Measurements from ENCODE around the gene TOMM6.
"Not testable (repeated sequence)": the region's sequence is repeated elsewhere in the genome, so short reads cannot be mapped to it uniquely, and the experiment has no call there.

Gene TOMM6

DNA sequence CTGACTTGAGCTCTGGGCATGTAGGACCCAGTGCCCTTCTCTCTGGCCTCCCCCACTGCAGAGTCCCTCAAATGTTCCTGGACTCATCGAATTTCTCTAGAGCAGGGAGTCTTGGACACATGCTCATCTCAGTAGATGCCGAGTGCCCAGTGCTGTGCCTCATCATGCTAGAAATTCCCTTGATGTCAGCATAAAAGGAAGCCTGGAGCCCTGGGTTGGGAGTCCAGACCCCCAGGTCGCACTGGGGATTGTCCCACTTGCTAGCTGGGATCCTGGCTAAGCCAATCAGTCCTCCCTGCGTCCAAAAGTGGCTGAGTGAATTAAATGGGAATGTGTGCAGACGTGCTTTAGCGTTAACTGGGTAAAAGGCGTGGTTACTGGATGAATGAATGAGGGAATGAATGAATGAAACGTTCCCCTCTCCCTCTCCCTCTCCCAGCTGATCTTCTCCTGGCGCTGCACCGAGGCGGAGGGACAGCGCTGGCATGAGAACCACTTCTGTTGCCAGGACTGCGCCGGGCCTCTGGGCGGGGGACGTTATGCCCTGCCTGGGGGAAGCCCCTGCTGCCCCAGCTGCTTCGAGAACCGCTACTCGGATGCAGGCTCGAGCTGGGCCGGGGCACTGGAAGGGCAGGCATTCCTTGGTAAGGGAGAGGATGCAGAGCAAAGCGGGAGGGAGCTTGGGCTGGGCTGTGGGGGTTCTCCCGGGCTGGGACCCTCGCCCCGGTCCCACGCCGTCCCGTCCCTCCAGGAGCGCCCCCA lies 1.6 kb upstream of the TOMM6 start:
- no peak for DNase-seq

DNA sequence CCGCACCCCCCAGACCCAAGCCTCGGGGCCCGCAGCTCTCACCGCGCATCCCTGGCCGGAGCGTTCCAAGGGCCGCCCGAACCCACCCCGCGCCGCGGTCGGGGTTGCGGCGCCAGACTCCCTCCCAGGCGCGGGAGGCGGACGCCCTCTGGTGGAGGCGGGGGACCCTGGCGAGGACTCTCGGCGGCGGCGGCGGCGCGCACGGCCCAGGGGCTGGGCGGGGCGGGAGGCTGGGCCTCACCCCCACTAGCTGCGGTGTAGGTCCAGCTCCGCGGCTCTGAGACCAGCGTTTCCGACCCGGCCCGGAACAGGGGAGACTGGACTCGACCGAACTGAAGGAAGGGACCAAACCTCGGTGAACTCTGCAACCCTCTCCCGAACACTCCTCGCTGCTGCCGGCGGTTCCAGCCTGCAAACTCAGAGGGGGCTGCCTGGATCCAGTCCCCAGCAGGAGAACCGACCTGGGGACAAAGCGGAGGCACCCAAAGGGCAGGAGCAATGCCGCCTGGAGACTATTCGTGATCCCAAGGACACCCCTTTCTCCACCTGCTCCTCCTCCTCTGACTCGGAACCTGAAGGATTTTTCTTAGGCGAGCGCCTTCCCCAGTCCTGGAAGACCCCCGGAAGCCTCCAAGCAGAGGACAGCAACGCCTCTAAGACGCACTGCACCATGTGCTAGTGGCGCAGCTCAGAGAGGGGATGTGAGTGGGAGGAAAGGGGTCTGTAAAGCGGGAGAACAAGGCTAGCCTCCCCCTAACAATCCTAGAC lies 859 bp upstream of the TOMM6 start:
- DNase-seq, result peak; percentile 21 to 61

DNA sequence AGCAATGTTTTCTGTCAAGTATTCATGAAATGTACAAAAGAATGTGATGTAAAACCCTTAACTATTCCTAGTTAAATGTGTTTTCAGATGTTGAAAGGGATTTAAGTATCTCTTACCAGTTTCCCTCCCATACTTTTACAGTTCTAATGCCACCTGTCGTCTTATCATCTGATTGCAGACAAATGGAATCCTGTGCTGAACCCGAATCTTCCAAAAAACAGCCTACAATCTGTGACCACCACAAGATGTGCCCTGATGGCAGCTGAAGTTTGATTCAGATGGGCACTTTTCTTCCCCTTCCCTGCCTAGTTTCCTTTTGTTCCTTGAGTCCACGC lies 1.9 kb downstream of the TOMM6 start:
- DNase-seq, result no peak

DNA sequence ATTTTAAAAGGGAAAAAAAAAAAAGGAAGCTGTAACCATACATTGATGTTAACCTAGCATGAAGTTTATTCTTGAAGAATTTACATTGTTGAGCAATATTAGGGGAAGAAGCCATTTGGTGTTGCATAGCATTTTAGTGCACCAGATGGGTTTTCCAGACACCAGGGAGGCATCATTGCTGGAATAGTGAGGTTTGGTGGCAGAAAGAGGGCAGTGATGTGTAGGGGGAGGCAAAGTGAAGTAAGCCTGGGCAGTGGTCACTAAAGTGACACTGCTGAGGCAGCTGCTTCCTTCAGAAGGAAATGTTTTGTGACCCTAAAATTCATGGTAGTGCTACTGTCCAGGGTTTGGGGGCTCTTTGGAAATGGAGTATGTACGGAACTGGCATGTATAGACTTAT lies 2.6 kb downstream of the TOMM6 start:
- no peak for DNase-seq

DNA sequence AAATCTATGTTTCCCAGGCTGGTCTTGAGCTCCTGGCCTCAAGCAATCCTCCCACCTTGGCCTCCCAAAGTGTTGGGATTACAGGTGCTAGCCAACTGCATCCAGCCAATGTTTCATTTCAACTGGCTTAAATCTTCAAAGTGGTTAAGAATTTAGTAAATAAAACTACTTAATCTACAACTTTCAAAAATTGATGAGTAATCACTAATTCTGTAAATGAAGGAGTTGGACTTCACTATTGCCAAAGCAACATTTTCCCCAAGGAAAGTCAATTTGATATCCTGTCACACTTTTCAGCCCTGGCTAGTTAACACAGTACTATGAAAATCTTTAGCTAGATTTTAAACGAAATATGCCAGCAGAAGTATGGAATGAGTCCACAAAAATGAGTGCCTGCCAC lies 3.8 kb downstream of the TOMM6 start:
- DNase-seq, result no peak

DNA sequence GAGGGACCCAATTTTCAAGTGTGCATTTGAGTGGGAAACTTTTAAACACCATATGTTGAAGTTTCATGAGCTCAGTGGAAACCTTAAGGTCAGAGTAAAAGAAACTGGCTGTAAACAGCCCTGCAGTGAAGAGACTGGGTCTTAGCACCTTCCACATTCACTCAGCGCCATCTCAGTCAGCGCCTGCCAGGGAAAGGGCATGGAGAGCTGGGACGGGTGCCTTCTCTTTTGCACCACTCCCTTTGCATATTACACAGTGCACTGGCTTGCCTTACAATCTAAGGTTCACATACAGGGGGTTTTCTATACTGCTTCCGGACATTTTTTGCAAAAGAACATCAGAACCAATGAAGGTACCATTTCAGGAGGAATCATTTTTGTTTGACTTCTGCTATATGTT lies 4.5 kb downstream of the TOMM6 start:
- no peak for DNase-seq

DNA sequence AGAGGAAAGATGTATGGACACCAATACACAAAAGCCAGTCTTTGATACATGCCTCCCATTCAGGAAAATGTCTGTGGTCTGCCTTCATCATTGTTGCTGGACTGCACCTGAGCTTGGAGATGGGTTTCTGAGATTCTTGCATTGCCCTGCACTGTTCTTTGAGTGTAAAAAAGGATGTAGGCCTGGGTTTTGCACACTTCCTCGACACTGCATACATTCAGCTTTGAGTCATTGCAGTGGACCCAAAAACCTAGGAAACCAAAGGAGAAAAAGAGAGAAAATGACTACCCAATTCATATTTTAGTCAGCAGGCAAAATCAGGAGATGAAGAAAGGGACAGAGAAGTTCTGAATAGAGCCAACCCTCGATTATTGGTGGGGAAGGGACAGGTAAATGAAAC lies 9.0 kb downstream of the TOMM6 start:
- DNase-seq, result no peak

DNA sequence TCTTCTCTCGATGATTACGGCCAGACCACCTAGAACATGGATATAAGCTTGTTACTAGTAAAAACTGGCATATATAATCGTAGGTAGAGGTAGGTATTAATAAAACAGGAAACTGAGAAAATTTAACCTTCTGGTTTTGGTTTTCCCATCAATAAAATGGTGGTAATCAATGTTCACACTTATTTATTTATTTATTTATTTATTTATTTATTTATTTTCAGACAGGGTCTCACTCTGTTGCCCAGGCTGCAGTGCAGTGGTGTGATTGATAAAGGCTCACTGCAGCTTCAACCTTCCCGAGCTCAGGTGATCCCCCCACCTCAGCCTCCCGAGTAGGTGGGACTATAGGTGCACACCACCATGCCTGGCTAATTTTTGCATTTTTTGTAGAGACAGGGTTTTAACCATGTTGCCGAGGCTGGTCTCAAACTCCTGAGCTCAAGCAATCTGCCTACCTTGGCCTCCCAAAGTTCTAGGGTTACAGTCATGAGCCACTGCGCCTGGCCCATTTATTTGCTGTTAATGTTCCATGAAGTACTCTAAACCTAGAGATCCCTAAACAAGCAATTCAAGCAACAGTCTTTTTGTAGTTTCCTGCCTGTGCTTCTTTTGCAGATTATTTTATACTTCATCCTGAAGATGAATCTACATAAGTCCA lies 11.5 kb downstream of the TOMM6 start:
- no peak for DNase-seq

DNA sequence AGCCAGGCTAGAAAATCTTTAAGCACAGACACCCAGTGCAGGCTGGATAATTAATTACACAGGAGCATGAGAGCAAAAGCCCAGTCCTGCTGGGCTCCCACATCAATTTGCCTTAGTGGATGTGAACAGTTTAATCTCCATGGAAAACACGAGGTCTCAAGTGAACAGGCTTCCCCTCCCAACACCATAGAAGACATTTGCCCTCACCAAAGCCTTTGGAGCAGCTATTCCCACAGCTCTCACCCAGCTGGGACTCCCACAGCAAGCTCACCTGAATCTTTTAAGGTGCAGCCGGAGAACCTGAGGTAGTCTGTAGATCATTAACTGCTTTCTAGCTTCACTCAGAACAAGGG lies 12.0 kb downstream of the TOMM6 start:
- no peak for DNase-seq

DNA sequence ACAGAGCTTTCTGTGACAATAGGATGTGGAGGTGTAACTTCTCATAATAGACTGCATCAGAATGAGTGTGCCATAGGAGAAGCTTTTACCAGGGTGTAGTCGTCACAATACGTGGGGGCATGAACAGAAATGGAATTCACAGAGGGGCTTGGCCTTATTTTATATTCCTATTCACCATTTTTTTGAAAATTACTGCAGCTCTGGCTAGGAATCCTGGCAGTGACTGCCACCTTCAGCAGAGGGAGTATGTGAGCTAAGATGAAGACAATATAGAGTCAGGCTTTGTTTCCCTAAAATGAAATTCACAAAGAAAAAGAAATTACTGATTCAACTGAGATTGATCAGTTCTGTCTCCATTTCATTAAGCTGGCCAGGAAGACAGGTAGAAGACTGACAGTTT lies 13.9 kb downstream of the TOMM6 start:
- peak in 1 of 2 experiments; percentile 17 for DNase-seq

DNA sequence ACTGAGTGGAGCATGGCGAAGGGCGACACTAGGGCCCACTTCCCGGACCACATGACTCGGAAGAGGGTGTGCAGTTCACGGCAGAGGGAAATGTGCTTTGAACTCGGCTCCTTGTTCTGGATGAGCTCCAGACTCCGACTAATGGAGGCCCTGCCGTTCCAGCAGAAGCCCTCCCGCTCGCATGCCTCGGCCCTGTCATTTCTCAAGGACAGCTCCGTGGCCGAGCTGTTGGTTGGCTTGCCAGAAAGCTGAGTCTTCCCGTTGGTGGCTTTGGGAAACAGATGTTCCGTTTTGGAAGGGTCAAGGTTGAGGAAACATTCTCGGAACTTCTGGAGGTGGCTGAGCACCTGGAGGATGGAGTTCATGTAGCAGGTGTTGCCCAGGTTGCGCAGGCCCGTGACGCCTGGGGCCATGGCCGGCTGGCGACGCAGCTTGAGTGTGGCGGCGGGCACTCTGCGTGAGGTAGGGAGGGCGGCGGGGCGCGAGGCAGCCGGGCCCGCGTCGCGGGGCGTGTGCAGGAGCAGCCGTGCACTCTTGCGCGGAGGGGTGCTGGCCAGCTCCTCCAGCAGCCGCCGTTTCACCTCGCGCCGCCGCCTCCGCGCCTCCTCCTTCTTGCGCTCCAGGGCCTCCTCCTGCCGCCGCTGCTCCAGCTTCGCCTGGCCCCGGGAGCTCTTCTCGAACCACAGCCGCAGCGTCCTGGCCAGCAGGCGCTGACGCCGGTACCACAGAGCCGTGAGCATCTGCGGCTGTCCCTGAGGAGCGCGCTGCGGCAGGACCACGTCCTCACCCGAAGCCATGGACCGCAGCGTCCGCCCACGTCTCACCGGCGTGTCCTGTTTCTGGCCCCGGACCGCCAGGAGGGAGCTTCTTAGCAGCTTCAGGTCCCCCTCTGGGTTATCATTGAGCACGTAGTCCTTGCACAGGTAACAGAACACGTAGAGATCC lies 18.6 kb downstream of the TOMM6 start:
- DNase-seq, result no peak

DNA sequence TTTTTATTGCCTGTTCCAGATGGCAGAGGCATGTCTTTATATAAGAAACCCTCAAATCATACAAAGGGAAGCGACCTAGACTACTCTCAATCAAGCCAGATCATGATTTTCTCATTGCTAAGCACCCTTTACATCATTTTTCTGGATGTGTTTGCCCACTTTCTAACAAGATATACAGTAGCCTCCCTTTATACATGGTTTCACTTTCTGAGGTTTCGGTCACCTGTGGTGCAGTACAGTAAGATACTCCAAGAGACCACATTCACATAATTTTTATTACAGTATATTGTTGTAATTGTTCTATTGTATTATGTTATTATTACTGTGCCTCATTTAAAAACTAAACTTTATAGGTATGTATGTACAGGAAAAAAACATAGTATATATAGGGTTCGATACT lies 23.6 kb downstream of the TOMM6 start:
- DNase-seq, result no peak

DNA sequence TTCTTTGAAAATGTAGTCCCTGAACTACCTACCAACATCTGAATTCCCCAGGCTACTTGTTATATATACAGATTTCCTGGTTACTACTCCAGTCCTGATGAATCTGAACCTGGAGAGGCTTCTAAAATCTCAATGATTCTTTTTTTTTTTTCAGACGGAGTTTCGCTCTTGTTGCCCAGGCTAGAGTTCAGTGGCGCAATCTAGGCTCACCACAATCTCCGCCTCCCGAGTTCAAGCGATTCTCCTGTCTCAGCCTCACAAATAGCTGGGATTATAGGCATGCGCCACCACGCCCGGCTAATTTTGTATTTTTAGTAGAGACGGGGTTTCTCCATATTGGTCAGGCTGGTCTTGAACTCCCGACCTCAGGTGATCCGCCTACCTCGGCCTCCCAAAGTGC lies 24.5 kb downstream of the TOMM6 start:
- not testable (repeated sequence) for DNase-seq

DNA sequence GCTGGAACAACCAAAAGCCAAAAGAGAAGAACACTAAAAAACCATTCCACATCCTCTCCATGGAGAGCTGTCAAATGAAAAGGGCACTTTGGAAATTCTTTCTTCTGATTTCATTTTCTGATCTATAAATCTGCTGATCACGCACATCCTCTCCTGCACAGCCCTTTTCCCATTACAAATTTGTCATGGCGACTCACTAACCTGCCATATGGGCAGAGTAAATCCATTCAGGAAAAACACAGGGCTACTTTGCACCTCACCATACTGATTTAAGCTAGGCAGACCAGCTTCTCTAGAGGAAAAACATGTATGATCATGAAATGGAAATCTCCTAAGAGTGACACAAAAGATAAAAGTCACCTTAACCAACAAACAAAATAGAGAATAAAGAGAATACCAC lies 26.0 kb downstream of the TOMM6 start:
- DNase-seq, result no peak

DNA sequence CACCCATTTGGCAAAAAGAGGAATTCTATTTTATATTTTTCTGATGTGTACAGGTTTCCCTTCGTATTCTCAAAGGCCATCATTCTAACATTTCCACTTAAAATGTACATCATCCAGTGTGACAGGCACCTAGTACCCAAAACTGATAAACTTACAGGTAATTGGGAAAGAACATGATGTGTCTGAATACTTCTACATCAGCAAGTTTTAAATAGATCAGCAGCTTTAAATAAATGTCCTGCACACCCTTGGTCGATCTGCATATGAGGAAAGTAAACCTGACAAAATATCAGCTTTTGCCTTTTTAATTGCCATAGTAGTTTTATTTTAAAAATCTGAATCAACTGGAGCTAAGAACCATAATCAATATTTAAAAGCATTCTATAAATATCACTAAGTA lies 26.5 kb downstream of the TOMM6 start:
- no peak for DNase-seq

DNA sequence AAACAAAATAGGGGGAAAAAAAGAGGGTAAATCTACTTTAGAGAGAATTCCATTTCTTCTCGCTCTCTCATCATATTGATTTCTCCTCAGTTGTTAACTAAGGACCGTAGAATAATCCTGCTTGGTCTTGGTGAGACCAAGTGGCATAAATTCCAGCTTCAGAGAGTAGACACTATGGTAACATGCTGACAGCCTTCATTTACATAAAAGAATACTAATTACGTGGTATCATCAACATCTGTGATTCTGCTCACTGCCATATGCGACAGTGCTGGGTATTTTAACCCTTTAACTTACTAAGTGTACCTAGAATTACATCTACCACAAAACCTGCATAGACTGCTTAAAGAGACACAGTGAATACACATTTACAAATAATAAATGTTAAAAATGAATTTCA lies 27.1 kb downstream of the TOMM6 start:
- DNase-seq, result no peak

DNA sequence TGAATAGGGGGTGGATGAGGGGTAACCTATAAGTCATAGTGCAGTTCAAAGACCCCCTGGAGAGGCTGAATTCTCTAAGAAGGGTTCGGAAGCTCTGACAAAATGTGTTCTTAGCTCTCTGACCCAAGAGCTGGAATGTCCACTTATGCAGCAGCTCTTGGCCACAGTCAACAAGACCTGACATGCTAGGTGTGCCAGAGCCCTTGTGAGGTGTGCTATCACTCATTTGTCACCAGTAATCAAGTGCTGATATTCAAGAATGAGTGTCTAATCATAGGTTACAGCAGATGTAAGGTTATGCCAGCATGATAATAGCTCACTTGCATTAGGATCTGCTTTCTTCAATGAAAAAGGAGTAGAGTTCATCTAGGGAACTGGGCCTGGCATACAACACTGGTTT lies 28.1 kb downstream of the TOMM6 start:
- no peak for DNase-seq

DNA sequence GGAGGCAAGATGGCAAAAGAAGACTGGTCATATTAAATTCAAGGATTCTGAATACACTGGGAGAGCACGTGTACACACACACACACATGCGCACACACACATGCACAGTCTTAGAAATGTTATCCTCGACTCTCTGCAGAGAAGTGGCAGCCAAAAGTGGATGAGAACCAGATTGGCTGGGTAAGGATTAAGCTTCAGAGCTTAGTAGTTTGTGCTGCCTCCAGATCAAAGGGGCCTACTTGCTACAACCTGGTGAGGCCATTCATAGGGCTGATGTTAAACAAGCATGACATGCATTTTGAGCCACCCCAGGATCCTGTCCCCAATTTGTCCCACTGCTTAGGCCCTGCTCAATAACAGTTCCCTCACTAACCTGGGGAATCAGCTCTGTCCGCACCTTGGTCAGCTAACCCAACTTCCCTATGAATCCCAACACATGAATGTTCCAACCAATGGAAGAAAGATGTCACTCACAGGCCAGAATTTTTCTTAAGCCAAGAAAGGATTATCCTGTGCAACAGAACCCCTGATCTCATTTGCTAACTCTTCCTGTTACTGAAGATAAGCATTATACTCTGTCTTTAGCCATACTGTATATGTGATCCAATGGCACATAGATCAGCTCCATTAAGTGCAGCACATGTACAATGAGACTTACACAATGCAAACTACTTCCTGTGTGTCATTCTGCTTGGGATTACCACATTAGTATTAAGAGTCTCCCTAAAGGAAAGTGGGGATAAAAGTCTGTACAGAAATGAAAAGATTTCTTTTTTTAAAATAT lies 31.0 kb downstream of the TOMM6 start:
- DNase-seq, result no peak

DNA sequence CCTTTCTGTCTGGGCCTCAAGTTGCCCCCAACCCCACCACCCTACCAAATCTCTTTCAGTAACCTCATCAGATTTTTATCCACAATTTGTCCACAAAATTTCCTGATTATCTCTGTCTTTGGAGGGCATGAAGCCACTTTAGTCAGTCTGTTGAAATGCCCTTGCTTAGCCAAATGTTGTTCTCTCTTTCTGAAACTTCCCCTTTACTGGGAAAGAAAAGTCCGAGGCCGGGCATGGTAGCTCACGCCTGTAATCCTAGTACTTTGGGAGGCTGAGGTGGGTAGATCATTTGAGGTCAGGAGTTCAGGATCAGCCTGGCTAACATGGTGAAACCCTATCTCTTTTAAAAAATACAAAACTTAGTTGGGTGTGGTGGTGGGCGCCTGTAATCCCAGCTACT lies 33.8 kb downstream of the TOMM6 start:
- no peak for DNase-seq

DNA sequence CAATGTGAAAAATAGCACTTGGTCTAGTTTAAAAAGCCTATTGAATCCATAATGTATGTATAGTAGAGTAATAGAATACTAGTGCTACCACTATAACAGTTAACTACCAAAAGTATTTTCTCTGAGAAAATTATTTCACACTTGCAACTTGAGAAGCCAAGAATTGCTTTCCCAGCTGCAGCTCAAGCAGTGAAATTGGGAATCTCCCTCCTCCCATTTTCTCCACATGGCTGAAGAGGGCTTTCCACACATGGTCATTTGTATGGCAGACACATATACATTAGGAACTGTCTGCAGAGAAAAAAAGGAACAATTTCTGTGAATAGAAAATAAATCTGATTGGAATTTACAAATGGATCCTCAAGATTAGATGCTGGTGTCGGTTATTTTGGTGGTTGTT lies 34.5 kb downstream of the TOMM6 start:
- no peak for DNase-seq

DNA sequence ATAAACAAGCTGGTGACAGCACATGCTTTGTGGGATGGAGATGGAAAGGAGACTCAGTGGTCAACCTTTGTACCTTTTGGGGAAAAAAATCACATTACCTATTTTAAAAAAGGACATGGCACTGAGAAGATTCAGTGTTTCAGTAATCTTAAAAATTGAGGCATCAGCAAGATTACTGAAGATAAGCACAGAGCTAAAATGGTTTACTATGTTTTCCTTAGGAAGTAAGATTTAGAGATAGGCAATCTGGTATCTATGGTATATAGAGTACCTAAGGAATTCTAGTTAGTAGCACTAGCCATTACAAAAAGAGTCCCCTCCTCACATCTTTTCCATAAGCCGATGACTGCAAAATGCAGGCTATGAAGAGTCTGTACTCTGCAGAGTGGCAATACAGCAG lies 35.7 kb downstream of the TOMM6 start:
- DNase-seq, result no peak
